ENCODE measurements around the gene GNB1L.

GNB1L gene

GRCh38 chr22:19851291-19852176 lies 3.1 kb downstream of the GNB1L start:
- in situ Hi-C loops (cut with MboI; ENCODE audit: low pct_unique_long_range_greater_than_20kb, low sequenced_read_pairs): loop anchor here (5.0 kb wide), 1 partner anchor 34 kb away; no protein-coding TSS in a partner anchor
- no peak for DNase-seq

- no peak for DNase-seq
- in situ Hi-C loops (cut with MboI; ENCODE audit: low pct_unique_long_range_greater_than_20kb, low sequenced_read_pairs): loop anchor here (5.0 kb wide), 1 partner anchor 33 kb away; no protein-coding TSS in a partner anchor
These were observed 3.9 kb downstream of the GNB1L start for GRCh38 chr22:19850763-19851109.

DNA sequence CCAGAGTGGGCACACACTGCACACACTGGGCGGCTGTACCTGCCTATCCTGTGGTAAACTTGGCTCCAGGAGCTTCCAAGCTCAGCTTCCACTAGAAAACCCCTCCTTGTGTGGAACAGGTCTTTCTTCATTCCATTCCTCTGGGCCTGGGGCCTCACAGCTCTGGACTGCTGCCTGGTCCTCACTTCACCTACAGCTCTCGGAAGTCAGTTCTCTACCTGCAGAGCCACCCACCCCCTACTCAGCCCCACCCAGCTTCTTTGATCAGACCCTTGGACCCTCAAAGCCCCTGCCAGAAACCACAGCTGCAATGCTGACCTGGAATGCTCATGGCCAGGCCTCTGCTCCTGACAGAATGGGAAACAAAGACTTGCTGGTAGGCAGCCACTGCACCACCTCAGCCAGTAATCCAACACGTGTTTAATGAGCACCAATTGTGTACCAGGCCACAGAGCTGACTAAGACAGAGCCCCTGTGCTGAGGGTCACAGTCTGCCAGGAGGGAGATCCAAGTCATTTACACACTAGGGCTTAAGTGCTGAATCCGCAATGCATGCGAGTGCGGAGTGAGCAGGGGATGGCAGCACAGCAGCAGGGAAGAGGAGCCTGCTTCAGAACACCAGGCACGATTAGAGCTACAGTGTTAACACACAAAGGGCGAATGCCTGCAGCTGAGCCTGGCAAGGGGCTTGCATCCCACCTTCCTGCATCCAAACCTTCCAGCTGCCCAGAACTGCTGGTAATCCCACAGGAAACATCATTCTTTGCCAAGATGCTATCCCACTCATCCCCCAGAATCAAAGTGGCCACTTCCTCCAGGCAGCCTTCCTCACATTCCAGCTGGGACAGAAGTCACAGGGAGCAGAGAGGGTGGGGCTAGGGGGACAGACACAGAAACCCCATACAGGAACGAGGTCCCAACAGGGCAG lies 4.6 kb downstream of the GNB1L start:
- in situ Hi-C loops (cut with MboI; ENCODE audit: low pct_unique_long_range_greater_than_20kb, low sequenced_read_pairs): loop anchor here (5.0 kb wide), 1 partner anchor 33 kb away; no protein-coding TSS in a partner anchor
- no peak for DNase-seq

- DNase-seq: no peak
- in situ Hi-C loops (cut with MboI; ENCODE audit: low pct_unique_long_range_greater_than_20kb, low sequenced_read_pairs): no loop called here
These were observed 6.1 kb downstream of the GNB1L start for GRCh38 chr22:19848298-19849224.

DNA sequence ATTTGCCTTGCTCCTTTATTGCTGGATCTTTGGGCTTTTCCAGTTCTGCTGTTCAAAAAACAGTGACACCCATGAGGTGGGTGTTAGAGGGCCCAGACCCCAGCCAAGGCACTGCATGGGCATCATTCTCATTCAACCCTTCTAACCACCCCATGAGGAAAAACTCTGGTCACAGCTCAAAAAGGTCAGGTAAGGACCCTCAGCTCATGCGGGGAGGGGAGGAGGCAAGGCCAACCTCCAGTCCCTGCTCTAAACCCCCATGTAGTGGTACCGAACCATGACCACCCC lies 7.4 kb downstream of the GNB1L start:
- no peak for DNase-seq
- in situ Hi-C loops (cut with MboI; ENCODE audit: low pct_unique_long_range_greater_than_20kb, low sequenced_read_pairs): no loop called here

GRCh38 chr22:19846620-19847344 lies 7.9 kb downstream of the GNB1L start:
- in situ Hi-C loops (cut with MboI; ENCODE audit: low pct_unique_long_range_greater_than_20kb, low sequenced_read_pairs): no loop called here
- no peak for DNase-seq

DNA sequence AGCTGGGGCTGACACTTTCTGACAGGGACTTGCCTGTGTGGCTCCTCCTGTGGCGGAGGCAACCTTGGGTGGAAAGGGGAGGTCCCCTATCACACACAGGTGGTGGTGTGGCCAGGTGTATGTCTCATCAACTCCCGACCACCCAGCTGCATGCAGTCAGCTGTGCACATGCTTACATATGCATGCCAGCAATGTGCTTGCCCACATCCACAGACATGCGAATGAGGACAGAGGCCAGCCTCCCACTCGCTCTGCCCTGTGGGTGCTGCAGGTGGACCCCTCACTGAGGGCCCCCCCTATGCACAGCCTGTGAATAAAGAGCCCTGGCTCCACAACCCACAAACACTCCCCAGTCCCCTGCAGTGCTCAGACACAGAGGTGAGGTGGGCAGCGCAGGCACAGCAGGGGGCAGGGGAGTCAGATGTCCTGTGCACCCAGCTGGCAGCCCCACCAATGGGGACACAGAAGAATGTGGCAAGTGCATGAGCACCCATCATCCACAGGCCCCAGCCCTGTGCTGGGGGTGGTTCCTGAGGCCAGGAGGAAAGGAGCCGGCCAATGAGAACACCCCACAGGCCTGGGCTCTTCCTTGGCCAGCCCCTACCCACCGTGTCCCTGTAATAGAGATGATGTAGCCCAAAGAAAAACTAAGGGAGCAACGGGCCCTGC lies 9.5 kb downstream of the GNB1L start:
- in situ Hi-C loops (cut with MboI; ENCODE audit: low pct_unique_long_range_greater_than_20kb, low sequenced_read_pairs): no loop called here
- no peak for DNase-seq

GRCh38 chr22:19844377-19845053 lies 10.2 kb downstream of the GNB1L start:
- peak; percentile 24 for DNase-seq
- in situ Hi-C loops (cut with MboI; ENCODE audit: low pct_unique_long_range_greater_than_20kb, low sequenced_read_pairs): no loop called here

- DNase-seq: no peak
- in situ Hi-C loops (cut with MboI; ENCODE audit: low pct_unique_long_range_greater_than_20kb, low sequenced_read_pairs): no loop called here
These were observed 10.8 kb downstream of the GNB1L start for GRCh38 chr22:19843857-19844376.

GRCh38 chr22:19843107-19843856 lies 11.4 kb downstream of the GNB1L start:
- in situ Hi-C loops (cut with MboI; ENCODE audit: low pct_unique_long_range_greater_than_20kb, low sequenced_read_pairs): no loop called here
- no peak for DNase-seq

- in situ Hi-C loops (cut with MboI; ENCODE audit: low pct_unique_long_range_greater_than_20kb, low sequenced_read_pairs): no loop called here
- no peak for DNase-seq
These were observed 12.1 kb downstream of the GNB1L start for GRCh38 chr22:19842393-19843106.

- in situ Hi-C loops (cut with MboI; ENCODE audit: low pct_unique_long_range_greater_than_20kb, low sequenced_read_pairs): no loop called here
- DNase-seq: no peak
These were observed 12.9 kb downstream of the GNB1L start for GRCh38 chr22:19841641-19842392.

DNA sequence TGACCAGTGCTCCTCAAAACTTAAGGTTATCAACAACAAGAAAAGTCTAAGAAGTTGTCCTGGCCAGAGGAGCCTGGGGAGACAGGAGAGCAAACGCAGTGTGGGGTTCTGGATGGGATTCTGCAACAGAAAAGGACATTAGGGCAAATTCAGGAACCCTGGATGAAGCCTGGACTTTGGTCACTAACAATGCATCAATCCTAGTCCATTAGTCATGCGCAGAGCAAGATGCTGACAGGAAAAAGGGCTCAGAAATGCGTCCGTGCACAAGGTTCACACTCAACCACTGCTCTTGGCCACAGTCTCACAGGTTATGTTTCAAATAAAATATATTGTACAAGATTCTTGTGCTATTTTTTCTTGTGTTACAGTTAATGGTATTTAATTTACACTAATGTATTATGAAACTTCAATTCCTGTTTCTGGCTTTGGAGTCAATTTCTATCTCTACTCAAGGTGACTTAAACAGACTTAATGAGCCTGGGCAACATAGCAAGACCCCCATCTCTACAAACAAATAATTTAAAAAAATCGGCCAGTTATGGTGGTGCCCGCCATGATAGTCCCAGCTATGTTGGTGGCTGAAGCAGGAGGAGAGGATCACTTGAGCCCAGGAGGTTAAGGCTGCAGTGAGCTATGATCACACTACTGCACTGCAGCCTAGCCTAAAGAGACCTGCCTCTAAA lies 13.6 kb downstream of the GNB1L start:
- no peak for DNase-seq
- in situ Hi-C loops (cut with MboI; ENCODE audit: low pct_unique_long_range_greater_than_20kb, low sequenced_read_pairs): no loop called here

DNA sequence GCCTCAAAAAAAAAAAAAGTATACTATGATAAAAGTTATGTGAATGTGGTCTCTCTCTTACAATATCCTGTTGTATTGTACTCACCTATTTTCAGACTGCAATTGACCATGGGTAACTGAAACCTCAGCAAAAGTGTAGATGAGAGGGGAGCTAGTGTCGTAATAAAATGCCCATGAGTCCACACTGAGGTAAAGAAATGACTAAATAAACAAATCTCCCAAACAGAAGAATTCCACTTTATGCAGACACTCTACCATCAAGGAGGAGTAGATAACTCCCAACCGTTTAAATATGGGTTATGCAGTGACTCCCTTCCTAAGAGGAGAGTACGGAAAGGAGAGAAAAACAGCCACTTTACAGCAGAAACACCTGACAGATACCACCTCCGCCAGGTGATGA lies 14.6 kb downstream of the GNB1L start:
- in situ Hi-C loops (cut with MboI; ENCODE audit: low pct_unique_long_range_greater_than_20kb, low sequenced_read_pairs): no loop called here
- DNase-seq: no peak

GRCh38 chr22:19837915-19838314 lies 16.8 kb downstream of the GNB1L start:
- in situ Hi-C loops (cut with MboI; ENCODE audit: low pct_unique_long_range_greater_than_20kb, low sequenced_read_pairs): no loop called here
- no peak for DNase-seq

All from KBM-7 (cell line).